ENCODE measurements around the gene AMBP. TPM values are rescaled to one million over a fixed set of nuclear protein-coding genes. Genes with fewer than 3 reads are reported as not detected.

The AMBP gene
- total RNA-seq, 1 donor from 2014 or later, result not detected

- Mint-ChIP-seq H3K9me3 (ENCODE audit: low read depth) (no peaks in the 10 kb centered on the region), H3K27me3 (ENCODE audit: low read depth) (no peaks in the 10 kb centered on the region), H3K27ac (ENCODE audit: unreplicated experiment) (no peak overlapping the region), H3K36me3 (ENCODE audit: low read depth) (peaks cover 26% of the 10 kb centered on the region), H3K4me3 (ENCODE audit: unreplicated experiment) (no peak overlapping the region), H3K4me1 (ENCODE audit: low read depth) (peaks cover 5% of the 10 kb centered on the region)
- TF ChIP-seq, protein P1, sequence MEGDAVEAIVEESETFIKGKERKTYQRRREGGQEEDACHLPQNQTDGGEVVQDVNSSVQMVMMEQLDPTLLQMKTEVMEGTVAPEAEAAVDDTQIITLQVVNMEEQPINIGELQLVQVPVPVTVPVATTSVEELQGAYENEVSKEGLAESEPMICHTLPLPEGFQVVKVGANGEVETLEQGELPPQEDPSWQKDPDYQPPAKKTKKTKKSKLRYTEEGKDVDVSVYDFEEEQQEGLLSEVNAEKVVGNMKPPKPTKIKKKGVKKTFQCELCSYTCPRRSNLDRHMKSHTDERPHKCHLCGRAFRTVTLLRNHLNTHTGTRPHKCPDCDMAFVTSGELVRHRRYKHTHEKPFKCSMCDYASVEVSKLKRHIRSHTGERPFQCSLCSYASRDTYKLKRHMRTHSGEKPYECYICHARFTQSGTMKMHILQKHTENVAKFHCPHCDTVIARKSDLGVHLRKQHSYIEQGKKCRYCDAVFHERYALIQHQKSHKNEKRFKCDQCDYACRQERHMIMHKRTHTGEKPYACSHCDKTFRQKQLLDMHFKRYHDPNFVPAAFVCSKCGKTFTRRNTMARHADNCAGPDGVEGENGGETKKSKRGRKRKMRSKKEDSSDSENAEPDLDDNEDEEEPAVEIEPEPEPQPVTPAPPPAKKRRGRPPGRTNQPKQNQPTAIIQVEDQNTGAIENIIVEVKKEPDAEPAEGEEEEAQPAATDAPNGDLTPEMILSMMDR (IDR thresholded peaks at IDR 0.05), result no peak
- DNase-seq (ENCODE audit: low spot score), result no peak
These were observed 48.6 kb downstream of the AMBP start for GRCh38 chr9:114029311-114030170.

DNA sequence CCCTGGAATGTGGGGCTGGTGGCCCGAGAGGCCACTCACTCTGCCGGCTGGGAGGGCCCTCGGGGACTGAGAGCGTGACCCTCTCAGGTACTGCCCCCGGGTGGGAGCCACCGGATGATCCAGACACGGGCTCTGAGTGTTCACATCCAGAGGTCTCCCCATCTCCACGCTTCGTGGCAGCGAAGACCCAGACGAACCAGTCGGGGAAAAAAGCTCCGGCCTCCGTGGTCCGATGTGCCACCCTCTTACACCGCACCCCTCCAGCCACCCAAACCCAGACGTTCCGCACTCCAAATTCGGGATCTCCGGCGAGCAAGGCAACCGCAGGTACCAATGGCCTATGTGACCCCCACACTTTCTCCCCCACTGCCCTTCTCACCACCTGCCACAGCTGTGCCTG, 49.5 kb downstream of the AMBP start:
- H3K36me3 Mint-ChIP-seq (ENCODE audit: low read depth), result peaks cover 33% of the 10 kb centered on the region

GRCh38 chr9:114027863-114028465, 50.1 kb downstream of the AMBP start:
- no peak overlapping the region for H3K27ac Mint-ChIP-seq (ENCODE audit: unreplicated experiment)
- H3K27me3 Mint-ChIP-seq (ENCODE audit: low read depth), result no peaks in the 10 kb centered on the region
- peaks cover 14% of the 10 kb centered on the region for H3K9me3 Mint-ChIP-seq (ENCODE audit: low read depth)
- DNase-seq (ENCODE audit: low spot score), result no peak
- H3K4me1 Mint-ChIP-seq (ENCODE audit: low read depth), result peaks cover 5% of the 10 kb centered on the region
- no peak overlapping the region for H3K4me3 Mint-ChIP-seq (ENCODE audit: unreplicated experiment)
- peaks cover 36% of the 10 kb centered on the region for H3K36me3 Mint-ChIP-seq (ENCODE audit: low read depth)
- TF ChIP-seq, protein P1 (IDR thresholded peaks at IDR 0.05), result no peak

More for the DNA sequence above, 49.5 kb downstream of the AMBP start:
- TF ChIP-seq, protein P1 (IDR thresholded peaks at IDR 0.05), result no peak
- peaks cover 8% of the 10 kb centered on the region for H3K9me3 Mint-ChIP-seq (ENCODE audit: low read depth)
- H3K27ac Mint-ChIP-seq (ENCODE audit: unreplicated experiment), result no peak overlapping the region
- H3K4me1 Mint-ChIP-seq (ENCODE audit: low read depth), result peaks cover 5% of the 10 kb centered on the region
- no peak for DNase-seq (ENCODE audit: low spot score)
- H3K4me3 Mint-ChIP-seq (ENCODE audit: unreplicated experiment), result no peak overlapping the region
- H3K27me3 Mint-ChIP-seq (ENCODE audit: low read depth), result no peaks in the 10 kb centered on the region

DNA sequence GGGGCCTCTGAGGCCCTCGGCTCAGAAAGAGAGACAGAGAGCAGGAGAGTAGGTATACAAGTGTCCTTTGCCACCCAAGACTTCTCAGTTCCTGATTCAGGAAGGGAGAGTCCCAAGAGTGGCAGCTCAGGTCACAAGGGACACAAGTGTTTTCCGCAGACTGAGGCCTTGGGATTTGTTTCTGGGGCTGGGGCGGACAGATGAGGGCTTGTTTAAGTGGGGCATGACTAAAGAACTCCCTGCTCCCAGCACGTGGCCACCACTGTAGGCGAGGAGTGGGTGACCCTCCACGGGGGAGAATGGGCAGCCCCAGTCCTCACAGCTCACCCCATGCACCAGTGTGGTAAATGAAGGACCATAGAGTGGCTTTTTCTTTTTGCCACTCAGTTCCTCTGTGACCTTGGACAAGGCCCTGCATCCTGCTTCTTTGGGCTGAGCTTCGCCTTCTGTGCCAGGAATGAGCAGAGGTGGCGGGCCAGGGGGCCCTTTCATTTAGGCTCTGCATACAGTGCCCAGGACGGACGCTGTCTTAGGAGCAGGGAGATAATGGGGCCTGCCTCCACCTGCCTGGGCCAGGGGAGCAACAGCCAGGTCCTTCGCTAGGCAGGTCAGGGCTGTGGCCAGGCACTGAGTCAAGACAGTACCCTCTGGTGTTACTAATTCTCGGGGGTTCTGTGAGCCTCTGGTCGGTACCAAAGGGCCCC, 50.8 kb downstream of the AMBP start:
- TF ChIP-seq, protein P1 (IDR thresholded peaks at IDR 0.05), result no peak
- H3K4me3 Mint-ChIP-seq (ENCODE audit: unreplicated experiment), result no peak overlapping the region
- peaks cover 41% of the 10 kb centered on the region for H3K36me3 Mint-ChIP-seq (ENCODE audit: low read depth)
- peaks cover 21% of the 10 kb centered on the region for H3K9me3 Mint-ChIP-seq (ENCODE audit: low read depth)
- no peak for DNase-seq (ENCODE audit: low spot score)
- H3K4me1 Mint-ChIP-seq (ENCODE audit: low read depth), result peaks cover 5% of the 10 kb centered on the region
- no peak overlapping the region for H3K27ac Mint-ChIP-seq (ENCODE audit: unreplicated experiment)
- no peaks in the 10 kb centered on the region for H3K27me3 Mint-ChIP-seq (ENCODE audit: low read depth)

- no peaks in the 10 kb centered on the region for H3K27me3 Mint-ChIP-seq (ENCODE audit: low read depth)
- no peak overlapping the region for H3K27ac Mint-ChIP-seq (ENCODE audit: unreplicated experiment)
- H3K9me3 Mint-ChIP-seq (ENCODE audit: low read depth), result peaks cover 28% of the 10 kb centered on the region
- peaks cover 5% of the 10 kb centered on the region for H3K4me1 Mint-ChIP-seq (ENCODE audit: low read depth)
- no peak for DNase-seq (ENCODE audit: low spot score)
- no peak overlapping the region for H3K4me3 Mint-ChIP-seq (ENCODE audit: unreplicated experiment)
- TF ChIP-seq, protein P1 (IDR thresholded peaks at IDR 0.05), result no peak
- H3K36me3 Mint-ChIP-seq (ENCODE audit: low read depth), result peaks cover 47% of the 10 kb centered on the region
These were observed 51.8 kb downstream of the AMBP start for GRCh38 chr9:114026335-114026734.
